Thoracic aorta (tissue), 2 donors: ENCODE measurements around the gene ERN1. TPM values are rescaled to one million over a fixed set of nuclear protein-coding genes. Genes with fewer than 3 reads are reported as not detected.
A peak's percentile ranks its signal among the peaks of the same experiment; 100 is the strongest.
"Not testable (repeated sequence)": the region's sequence is repeated elsewhere in the genome, so short reads cannot be mapped to it uniquely, and the experiment has no call there.

Experiments used
- ATAC-seq: fragments of 150-250 bp; one replicate; pipeline ENCODE4 v1.8.0; 2017; ENCODE audit warnings: low read depth; ENCODE audit not compliant: insufficient number of reproducible peaks, low FRiP score
- DNase-seq: peaks from one replicate; pipeline ENCODE4 v3.0.0-alpha.2; 2020; ENCODE audit warnings: low spot score
- H3K27ac ChIP-seq, 2 donors: fragments of 200-600 bp; sonication (generic); 1 replicate in 1 of 2; 2 replicates in 1 of 2; pipeline ENCODE4 v1.5.1; 2016; ENCODE audit warnings: mild to moderate bottlenecking in 2 of 2, moderate library complexity in 2 of 2
- H3K27me3 ChIP-seq: fragments of 200-600 bp; sonication (generic); replicated peaks from 2 replicates; pipeline ENCODE4 v1.6.0; 2016; ENCODE audit warnings: mild to moderate bottlenecking; ENCODE audit not compliant: insufficient read depth
- H3K36me3 ChIP-seq: fragments of 200-600 bp; sonication (generic); one replicate; pipeline ENCODE4 v1.5.1; 2016
- H3K4me1 ChIP-seq, 2 donors: fragments of 200-600 bp; sonication (generic); 1 replicate in 1 of 2; 2 replicates in 1 of 2; pipeline versions ENCODE4 v1.5.1 to v1.6.0; 2016; ENCODE audit warnings: low read depth in 2 of 2, mild to moderate bottlenecking in 1 of 2; ENCODE audit not compliant: control insufficient read depth in 1 of 2
- H3K4me3 ChIP-seq: fragments of 200-600 bp; sonication (generic); 2 replicates; pipeline ENCODE4 v1.5.1; 2016; ENCODE audit warnings: mild to moderate bottlenecking
- H3K9me3 ChIP-seq: fragments of 200-600 bp; sonication (generic); 2 replicates; pipeline ENCODE4 v1.5.1; 2016
- CTCF ChIP-seq: fragments of 200-600 bp; sonication (generic); IDR thresholded peaks from one replicate; pipeline ENCODE4 v1.5.1; 2019; ENCODE audit warnings: antibody characterized with exemption
- total RNA-seq, 2 donors: library from RNA; depleted of rRNA; stranded (reverse); fragments of >200 nt; gene quantifications; one replicate each; pipeline versions ENCODE4 v1.1.0 to v1.2.3, GENCODE V29; 2016

ERN1 gene
- total RNA-seq, 2 donors from 2014 or later, result 13.0 to 22.7 TPM

- Histone ChIP-seq H3K27me3 (no peaks in the 10 kb centered on the region), H3K4me1 (peaks cover 0 to 5% of the 10 kb centered on the region in 2 donors), H3K27ac (no peak overlapping the region), H3K9me3 (no peaks in the 10 kb centered on the region), H3K36me3 (no peaks in the 10 kb centered on the region), H3K4me3 (no peak overlapping the region)
- no peak for ATAC-seq
- no peak for DNase-seq
- no peak for TF ChIP-seq CTCF
Measured at GRCh38 chr17:64022611-64023063, 107.3 kb downstream of the ERN1 start.

DNA sequence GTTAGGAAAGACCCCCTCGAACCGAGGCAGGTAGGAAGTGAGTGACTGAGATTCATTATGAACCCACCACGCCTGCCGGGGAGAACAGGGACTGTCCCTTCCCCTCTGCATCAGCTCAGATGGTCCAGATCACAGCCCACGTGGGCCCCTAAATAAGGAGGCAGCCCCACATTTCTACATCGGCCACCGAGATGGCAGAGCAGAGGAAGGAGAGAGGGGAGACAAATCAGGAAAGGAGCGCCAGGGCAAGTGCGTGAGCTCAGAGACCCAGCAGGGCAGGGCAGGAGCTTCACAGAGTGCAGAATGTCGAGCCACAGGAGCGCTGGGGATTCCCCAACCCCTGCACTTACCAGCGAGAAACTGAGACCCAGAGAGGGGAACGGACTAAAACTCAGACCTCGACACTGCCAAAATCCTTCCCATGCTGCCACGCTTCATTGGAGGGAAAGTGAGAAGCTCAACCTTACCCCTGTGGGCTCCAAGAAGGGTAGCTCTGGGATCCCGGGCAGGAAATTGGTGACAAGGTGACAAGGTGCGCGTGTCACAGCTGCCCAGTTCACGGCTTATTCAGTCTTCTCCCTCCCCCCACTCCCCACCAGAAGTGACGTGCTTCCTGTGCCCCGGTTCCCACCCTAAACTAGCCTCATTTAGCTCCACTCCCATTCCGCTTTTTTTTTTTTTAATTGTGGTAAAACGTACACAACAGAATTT lies 109.7 kb downstream of the ERN1 start, which contains the start of gene ICAM2:
ICAM2 (minus strand) TSS at position 578 of the 711 bp plus-strand sequence. CDS start 13,942 bp downstream, outside the sequence.
- no peak for TF ChIP-seq CTCF
- H3K9me3 ChIP-seq, result no peaks in the 10 kb centered on the region
- ATAC-seq, result no peak
- H3K36me3 ChIP-seq, result no peaks in the 10 kb centered on the region
- peak within 1 kb of the TSS in 1 of 2 donors; percentile 37 for H3K27ac ChIP-seq
- H3K4me3 ChIP-seq, result peak within 1 kb of the TSS; percentile 68
- peak; percentile 28 for DNase-seq
- H3K4me1 ChIP-seq, result no peaks in the 10 kb centered on the region
- H3K27me3 ChIP-seq, result no peaks in the 10 kb centered on the region

DNA sequence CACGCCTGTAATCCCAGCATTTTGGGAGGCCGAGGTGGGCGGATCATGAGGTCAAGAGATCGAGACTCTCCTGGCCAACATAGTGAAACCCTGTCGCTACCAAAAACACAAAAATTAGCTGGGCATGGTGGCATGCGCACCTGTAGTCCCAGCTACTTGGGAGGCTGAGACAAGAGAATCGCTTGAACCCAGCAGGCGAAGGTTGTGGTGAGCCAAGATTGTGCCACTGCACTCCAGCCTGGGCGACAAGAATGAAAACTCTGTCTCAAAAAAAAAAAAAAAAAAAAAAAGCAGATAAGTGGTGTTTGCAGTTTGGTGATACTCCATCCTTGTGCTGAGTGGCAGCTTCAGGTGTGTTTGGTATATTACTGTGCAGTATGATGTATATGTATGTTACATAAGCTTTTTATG lies 110.4 kb downstream of the ERN1 start:
- ATAC-seq, H3K27me3 ChIP-seq, H3K4me1 ChIP-seq, H3K9me3 ChIP-seq, H3K36me3 ChIP-seq, DNase-seq: not testable (repeated sequence)
- H3K4me3 ChIP-seq, result peak overlapping the region; percentile 68
- H3K27ac ChIP-seq, result peak overlapping the region in 1 of 2 donors; percentile 37

- no peaks in the 10 kb centered on the region for H3K27me3 ChIP-seq
- peak; percentile 17 for TF ChIP-seq CTCF
- no peak overlapping the region for H3K4me3 ChIP-seq
- no peak overlapping the region for H3K27ac ChIP-seq
- ATAC-seq, result no peak
- DNase-seq, result no peak
- H3K36me3 ChIP-seq, result no peaks in the 10 kb centered on the region
- H3K4me1 ChIP-seq, result no peaks in the 10 kb centered on the region
- H3K9me3 ChIP-seq, result no peaks in the 10 kb centered on the region
Measured at GRCh38 chr17:64017381-64017980, 112.5 kb downstream of the ERN1 start.

GRCh38 chr17:64016974-64017373 lies 113.0 kb downstream of the ERN1 start:
- no peak for DNase-seq
- Histone ChIP-seq H3K9me3 (no peaks in the 10 kb centered on the region), H3K4me3 (no peak overlapping the region), H3K27me3 (no peaks in the 10 kb centered on the region), H3K36me3 (no peaks in the 10 kb centered on the region), H3K27ac (no peak overlapping the region), H3K4me1 (no peaks in the 10 kb centered on the region)
- no peak for ATAC-seq
- TF ChIP-seq CTCF, result no peak
